HUES48 (cell line): ENCODE results near the gene CAPZA1.

ENCODE experiments used
- H3K27ac ChIP-seq: one replicate; pipeline ENCODE4 v1.7.0; 2013; ENCODE audit warnings: low read depth, low read length, inconsistent platforms
- H3K27me3 ChIP-seq: 2 replicates; pipeline ENCODE4 v1.6.1; 2013; ENCODE audit warnings: mild to moderate bottlenecking, low read length; ENCODE audit not compliant: control insufficient read depth, insufficient read depth
- H3K36me3 ChIP-seq: 2 replicates; pipeline ENCODE4 v1.6.1; 2013; ENCODE audit warnings: low read length; ENCODE audit not compliant: control insufficient read depth, insufficient read depth
- H3K4me1 ChIP-seq: 2 replicates; pipeline ENCODE4 v1.6.1; 2013; ENCODE audit warnings: mild to moderate bottlenecking, low read length; ENCODE audit not compliant: control insufficient read depth, insufficient read depth
- H3K4me3 ChIP-seq: 2 replicates; pipeline ENCODE4 v1.5.1; 2013; ENCODE audit warnings: mild to moderate bottlenecking, low read depth, low read length
- H3K9ac ChIP-seq: 2 replicates; pipeline ENCODE4 v1.6.1; 2013; ENCODE audit warnings: mild to moderate bottlenecking, low read depth, low read length, moderate library complexity
- H3K9me3 ChIP-seq: 2 replicates; pipeline ENCODE4 v1.6.1; 2013; ENCODE audit warnings: low read length; ENCODE audit not compliant: control insufficient read depth, insufficient read depth

The CAPZA1 gene

GRCh38 chr1:112678605-112679004, 59.0 kb downstream of the CAPZA1 start:
- Histone ChIP-seq H3K4me3 (no peak overlapping the region), H3K4me1 (peaks cover 12% of the 10 kb centered on the region), H3K9me3 (no peaks in the 10 kb centered on the region), H3K9ac (no peak overlapping the region), H3K27me3 (peaks cover 19% of the 10 kb centered on the region), H3K27ac (no peak overlapping the region), H3K36me3 (no peaks in the 10 kb centered on the region)

DNA sequence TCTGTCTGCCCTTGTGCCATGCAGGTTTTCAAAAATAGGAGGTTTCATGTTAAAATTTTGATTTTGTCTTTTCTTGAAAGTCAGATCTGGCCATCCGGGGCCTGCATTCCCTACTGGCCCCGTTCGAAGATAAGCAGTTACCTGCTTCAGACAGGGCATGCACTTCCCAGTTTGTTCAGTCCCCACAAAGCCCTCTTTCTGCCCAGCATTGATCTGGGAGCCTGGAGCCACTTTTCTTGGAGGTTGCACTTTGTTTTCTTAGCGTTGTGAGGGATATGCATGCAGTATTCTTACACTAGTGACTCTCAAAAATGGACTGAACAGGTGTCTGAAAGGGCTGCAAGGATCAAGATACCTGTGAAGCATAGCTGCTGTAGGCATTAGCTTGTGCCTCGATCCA, 66.3 kb downstream of the CAPZA1 start:
- H3K9ac ChIP-seq, result no peak overlapping the region

GRCh38 chr1:112686417-112686816, 66.8 kb downstream of the CAPZA1 start:
- Histone ChIP-seq H3K4me3 (no peak overlapping the region), H3K27ac (no peak overlapping the region), H3K9ac (no peak overlapping the region), H3K4me1 (no peaks in the 10 kb centered on the region), H3K27me3 (no peaks in the 10 kb centered on the region), H3K36me3 (peaks cover under 1% of the 10 kb centered on the region; the same call in 1 of the 2 replicates), H3K9me3 (no peaks in the 10 kb centered on the region)

More for the DNA sequence above, 66.3 kb downstream of the CAPZA1 start:
- Histone ChIP-seq H3K4me3 (no peak overlapping the region), H3K36me3 (no peaks in the 10 kb centered on the region), H3K27ac (no peak overlapping the region), H3K9me3 (no peaks in the 10 kb centered on the region), H3K27me3 (no peaks in the 10 kb centered on the region), H3K4me1 (no peaks in the 10 kb centered on the region)

- no peaks in the 10 kb centered on the region for H3K4me1 ChIP-seq
- H3K27ac ChIP-seq, result no peak overlapping the region
- H3K9me3 ChIP-seq, result no peaks in the 10 kb centered on the region
- no peak overlapping the region for H3K9ac ChIP-seq
- H3K36me3 ChIP-seq, result peaks cover 5% of the 10 kb centered on the region
- no peak overlapping the region for H3K4me3 ChIP-seq
- no peaks in the 10 kb centered on the region for H3K27me3 ChIP-seq
Observed at GRCh38 chr1:112686835-112687234, 67.2 kb downstream of the CAPZA1 start.

DNA sequence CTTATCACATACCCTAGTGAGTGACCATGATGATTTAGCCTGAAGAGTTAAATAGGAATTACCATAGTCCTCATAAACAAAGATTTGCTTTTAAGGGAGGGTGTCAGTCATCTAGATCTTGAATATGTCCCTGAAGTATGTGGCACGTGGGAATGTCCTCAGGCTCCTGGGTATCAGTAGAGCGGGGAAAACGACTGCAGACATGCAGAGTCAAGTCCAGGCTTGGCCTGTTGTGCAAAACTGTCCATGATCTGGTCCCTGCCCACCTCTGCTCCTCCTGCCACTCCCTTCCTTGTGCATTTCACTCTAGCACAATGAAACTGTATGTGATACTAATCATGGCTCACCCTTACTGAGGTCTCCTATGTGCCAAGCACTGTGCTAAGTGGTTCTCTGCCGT, 67.7 kb downstream of the CAPZA1 start:
- H3K4me3 ChIP-seq, result no peak overlapping the region
- H3K27ac ChIP-seq, result no peak overlapping the region
- no peaks in the 10 kb centered on the region for H3K27me3 ChIP-seq
- no peaks in the 10 kb centered on the region for H3K4me1 ChIP-seq
- no peaks in the 10 kb centered on the region for H3K9me3 ChIP-seq
- H3K36me3 ChIP-seq, result peaks cover 9% of the 10 kb centered on the region
- no peak overlapping the region for H3K9ac ChIP-seq

GRCh38 chr1:112687785-112688496, 68.3 kb downstream of the CAPZA1 start:
- no peaks in the 10 kb centered on the region for H3K4me1 ChIP-seq
- no peaks in the 10 kb centered on the region for H3K9me3 ChIP-seq
- no peak overlapping the region for H3K4me3 ChIP-seq
- peaks cover 15% of the 10 kb centered on the region for H3K36me3 ChIP-seq
- no peak overlapping the region for H3K27ac ChIP-seq
- H3K9ac ChIP-seq, result no peak overlapping the region
- H3K27me3 ChIP-seq, result no peaks in the 10 kb centered on the region

DNA sequence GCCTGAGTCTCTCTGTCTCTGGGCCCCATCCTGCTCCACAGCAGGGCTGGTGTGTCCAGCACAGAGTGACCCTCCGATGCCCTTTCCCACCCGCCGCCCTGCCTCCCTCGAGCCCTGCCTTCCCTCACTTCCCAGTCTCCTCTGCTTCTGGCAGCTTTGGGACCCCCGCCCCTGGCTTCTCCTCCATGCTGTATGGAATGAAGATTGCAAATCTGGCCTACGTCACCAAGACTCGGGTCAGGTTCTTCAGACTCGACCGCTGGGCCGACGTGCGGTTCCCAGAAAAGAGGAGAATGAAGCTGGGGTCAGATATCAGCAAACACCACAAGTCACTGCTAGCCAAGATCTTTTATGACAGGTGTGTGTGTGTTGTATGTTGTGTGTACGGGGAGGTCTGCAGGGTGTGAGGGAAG, 69.2 kb downstream of the CAPZA1 start:
- Histone ChIP-seq H3K9ac (no peak overlapping the region), H3K4me3 (no peak overlapping the region), H3K27me3 (no peaks in the 10 kb centered on the region)

DNA sequence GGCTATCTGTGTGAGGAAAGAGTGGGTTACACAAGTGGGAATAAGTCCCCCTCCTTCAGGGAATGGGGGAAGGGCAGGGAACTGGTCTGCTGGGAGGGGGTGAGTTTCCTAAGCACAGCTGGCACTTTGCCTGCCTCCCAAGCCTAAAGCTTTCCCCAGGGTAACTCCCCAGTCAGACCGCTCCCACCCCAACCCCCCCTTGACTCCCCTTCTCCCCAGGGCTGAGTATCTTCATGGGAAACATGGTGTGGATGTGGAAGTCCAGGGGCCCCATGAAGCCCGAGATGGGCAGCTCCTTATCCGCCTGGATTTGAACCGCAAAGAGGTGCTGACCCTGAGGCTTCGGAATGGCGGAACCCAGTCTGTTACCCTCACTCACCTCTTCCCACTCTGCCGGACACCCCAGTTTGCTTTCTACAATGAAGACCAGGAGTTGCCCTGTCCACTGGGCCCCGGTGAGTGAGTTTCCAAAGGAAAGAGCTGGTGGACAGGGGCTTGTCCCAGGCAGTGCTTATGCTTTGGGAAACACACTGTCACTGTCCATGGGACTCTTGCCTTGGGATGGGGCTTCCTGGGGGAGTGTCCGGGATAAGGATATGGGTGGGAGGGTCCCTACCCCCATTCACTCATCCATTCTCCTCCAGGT, 69.7 kb downstream of the CAPZA1 start:
- H3K9ac ChIP-seq, result no peak overlapping the region
- H3K27ac ChIP-seq, result no peak overlapping the region
- H3K36me3 ChIP-seq, result peaks cover 25% of the 10 kb centered on the region
- H3K9me3 ChIP-seq, result no peaks in the 10 kb centered on the region
- no peaks in the 10 kb centered on the region for H3K4me1 ChIP-seq
- H3K27me3 ChIP-seq, result no peaks in the 10 kb centered on the region
- no peak overlapping the region for H3K4me3 ChIP-seq

More for the DNA sequence above, 69.2 kb downstream of the CAPZA1 start:
- H3K36me3 ChIP-seq, result peaks cover 20% of the 10 kb centered on the region
- H3K9me3 ChIP-seq, result no peaks in the 10 kb centered on the region
- H3K4me1 ChIP-seq, result no peaks in the 10 kb centered on the region
- no peak overlapping the region for H3K27ac ChIP-seq

DNA sequence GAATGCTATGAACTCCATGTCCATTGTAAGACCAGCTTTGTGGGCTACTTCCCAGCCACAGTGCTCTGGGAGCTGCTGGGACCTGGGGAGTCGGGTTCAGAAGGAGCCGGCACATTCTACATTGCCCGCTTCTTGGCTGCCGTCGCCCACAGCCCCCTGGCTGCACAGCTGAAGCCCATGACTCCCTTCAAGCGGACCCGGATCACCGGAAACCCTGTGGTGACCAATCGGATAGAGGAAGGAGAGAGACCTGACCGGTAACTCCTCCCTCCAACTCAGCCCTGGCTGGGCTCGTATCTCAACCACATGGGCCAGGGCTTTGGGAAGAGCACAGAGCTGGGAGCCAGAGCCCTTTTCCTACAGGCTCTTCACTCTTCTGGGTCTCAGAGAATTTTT, 70.2 kb downstream of the CAPZA1 start:
- Histone ChIP-seq H3K4me1 (no peaks in the 10 kb centered on the region), H3K9ac (no peak overlapping the region), H3K4me3 (no peak overlapping the region), H3K27me3 (no peaks in the 10 kb centered on the region), H3K27ac (no peak overlapping the region), H3K36me3 (peaks cover 30% of the 10 kb centered on the region), H3K9me3 (no peaks in the 10 kb centered on the region)

- Histone ChIP-seq H3K9me3 (no peaks in the 10 kb centered on the region), H3K27me3 (no peaks in the 10 kb centered on the region)
Observed at GRCh38 chr1:112692681-112693080, 73.0 kb downstream of the CAPZA1 start.

GRCh38 chr1:112693821-112694220, 74.2 kb downstream of the CAPZA1 start:
- Histone ChIP-seq H3K36me3 (peaks cover 54% of the 10 kb centered on the region), H3K9ac (no peak overlapping the region), H3K27me3 (peaks cover 5% of the 10 kb centered on the region; the same call in 1 of the 2 replicates), H3K4me3 (no peak overlapping the region), H3K9me3 (no peaks in the 10 kb centered on the region), H3K27ac (no peak overlapping the region), H3K4me1 (peaks cover 6% of the 10 kb centered on the region; the same call in 1 of the 2 replicates)

More at GRCh38 chr1:112692681-112693080, 73.0 kb downstream of the CAPZA1 start:
- peaks cover 47% of the 10 kb centered on the region for H3K36me3 ChIP-seq
- no peaks in the 10 kb centered on the region for H3K4me1 ChIP-seq
- H3K9ac ChIP-seq, result no peak overlapping the region
- no peak overlapping the region for H3K27ac ChIP-seq
- no peak overlapping the region for H3K4me3 ChIP-seq
